Osteocyte (in vitro differentiated cells): ENCODE data around the gene CD40LG. TPM values are rescaled to one million over a fixed set of nuclear protein-coding genes. Genes with fewer than 3 reads are reported as not detected.

Experiments used
- DNase-seq: peaks from one replicate; pipeline ENCODE4 v3.0.0; 2021; ENCODE audit warnings: mixed read lengths; ENCODE audit not compliant: unreplicated experiment; ENCODE audit errors: extremely low spot score
- H3K27ac Mint-ChIP-seq: one replicate; pipeline ENCODE4 v1.8.0; 2021; ENCODE audit warnings: mild to moderate bottlenecking, mixed read lengths; ENCODE audit not compliant: unreplicated experiment
- H3K27me3 Mint-ChIP-seq: one replicate; pipeline ENCODE4 v1.8.0; 2021; ENCODE audit warnings: mixed read lengths; ENCODE audit not compliant: unreplicated experiment
- H3K36me3 Mint-ChIP-seq: one replicate; pipeline ENCODE4 v1.8.0; 2021; ENCODE audit warnings: mixed read lengths; ENCODE audit not compliant: unreplicated experiment
- H3K4me1 Mint-ChIP-seq: one replicate; pipeline ENCODE4 v1.8.0; 2021; ENCODE audit warnings: mixed read lengths; ENCODE audit not compliant: unreplicated experiment
- H3K4me3 Mint-ChIP-seq: one replicate; pipeline ENCODE4 v1.8.0; 2021; ENCODE audit warnings: mild to moderate bottlenecking, moderate library complexity, mixed read lengths; ENCODE audit not compliant: unreplicated experiment
- H3K9me3 Mint-ChIP-seq: one replicate; pipeline ENCODE4 v1.8.0; 2021; ENCODE audit warnings: mixed read lengths; ENCODE audit not compliant: unreplicated experiment
- total RNA-seq: library from RNA; stranded (reverse); gene quantifications from 2 replicates; pipeline ENCODE4 v1.2.1, GENCODE V29; 2021
- TF ChIP-seq, protein P1 (sequence below): fragments of 200-600 bp; sonication (generic); IDR thresholded peaks from 2 replicates; pipeline ENCODE4 v1.5.0; 2021; ENCODE audit warnings: antibody characterized with exemption, mild to moderate bottlenecking, moderate library complexity

CD40LG gene
- total RNA-seq, 1 donor from 2014 or later, result not detected

DNA sequence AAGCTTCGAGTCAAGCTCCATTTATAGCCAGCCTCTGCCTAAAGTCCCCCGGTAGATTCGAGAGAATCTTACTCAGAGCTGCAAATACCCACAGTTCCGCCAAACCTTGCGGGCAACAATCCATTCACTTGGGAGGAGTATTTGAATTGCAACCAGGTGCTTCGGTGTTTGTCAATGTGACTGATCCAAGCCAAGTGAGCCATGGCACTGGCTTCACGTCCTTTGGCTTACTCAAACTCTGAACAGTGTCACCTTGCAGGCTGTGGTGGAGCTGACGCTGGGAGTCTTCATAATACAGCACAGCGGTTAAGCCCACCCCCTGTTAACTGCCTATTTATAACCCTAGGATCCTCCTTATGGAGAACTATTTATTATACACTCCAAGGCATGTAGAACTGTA lies 11.2 kb downstream of the CD40LG start:
- Mint-ChIP-seq H3K27ac (no peak overlapping the region), H3K27me3 (no peaks in the 10 kb centered on the region)

DNA sequence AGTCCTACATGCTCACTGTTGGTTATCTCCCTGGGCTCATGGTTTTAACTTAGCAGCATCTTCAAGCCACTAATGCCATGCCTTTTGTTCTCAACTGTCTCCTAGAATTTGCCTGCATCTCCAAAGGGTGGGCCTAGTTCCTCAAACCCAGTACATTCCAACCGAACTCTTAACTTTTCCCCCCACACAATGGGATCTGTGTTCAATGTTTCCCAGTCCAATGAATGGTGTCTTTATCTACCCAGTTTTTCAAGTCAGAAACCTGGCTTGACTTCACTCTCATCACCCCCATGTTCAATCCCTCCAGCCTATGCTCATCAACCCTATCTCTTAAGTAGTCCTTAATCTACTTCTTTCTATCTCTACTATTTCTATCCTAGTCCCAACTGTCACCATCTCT lies 12.9 kb downstream of the CD40LG start:
- no peak for DNase-seq
- TF ChIP-seq, protein P1, sequence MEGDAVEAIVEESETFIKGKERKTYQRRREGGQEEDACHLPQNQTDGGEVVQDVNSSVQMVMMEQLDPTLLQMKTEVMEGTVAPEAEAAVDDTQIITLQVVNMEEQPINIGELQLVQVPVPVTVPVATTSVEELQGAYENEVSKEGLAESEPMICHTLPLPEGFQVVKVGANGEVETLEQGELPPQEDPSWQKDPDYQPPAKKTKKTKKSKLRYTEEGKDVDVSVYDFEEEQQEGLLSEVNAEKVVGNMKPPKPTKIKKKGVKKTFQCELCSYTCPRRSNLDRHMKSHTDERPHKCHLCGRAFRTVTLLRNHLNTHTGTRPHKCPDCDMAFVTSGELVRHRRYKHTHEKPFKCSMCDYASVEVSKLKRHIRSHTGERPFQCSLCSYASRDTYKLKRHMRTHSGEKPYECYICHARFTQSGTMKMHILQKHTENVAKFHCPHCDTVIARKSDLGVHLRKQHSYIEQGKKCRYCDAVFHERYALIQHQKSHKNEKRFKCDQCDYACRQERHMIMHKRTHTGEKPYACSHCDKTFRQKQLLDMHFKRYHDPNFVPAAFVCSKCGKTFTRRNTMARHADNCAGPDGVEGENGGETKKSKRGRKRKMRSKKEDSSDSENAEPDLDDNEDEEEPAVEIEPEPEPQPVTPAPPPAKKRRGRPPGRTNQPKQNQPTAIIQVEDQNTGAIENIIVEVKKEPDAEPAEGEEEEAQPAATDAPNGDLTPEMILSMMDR, result no peak
- no peaks in the 10 kb centered on the region for H3K36me3 Mint-ChIP-seq
- H3K9me3 Mint-ChIP-seq, result peaks cover 25% of the 10 kb centered on the region
- H3K4me1 Mint-ChIP-seq, result no peaks in the 10 kb centered on the region
- no peak overlapping the region for H3K27ac Mint-ChIP-seq
- no peaks in the 10 kb centered on the region for H3K27me3 Mint-ChIP-seq
- no peak overlapping the region for H3K4me3 Mint-ChIP-seq

More for the DNA sequence above, 11.2 kb downstream of the CD40LG start:
- Mint-ChIP-seq H3K9me3 (peaks cover 22% of the 10 kb centered on the region), H3K36me3 (no peaks in the 10 kb centered on the region), H3K4me3 (no peak overlapping the region), H3K4me1 (no peaks in the 10 kb centered on the region)
- DNase-seq, result peak; percentile 38
- TF ChIP-seq, protein P1, result no peak

DNA sequence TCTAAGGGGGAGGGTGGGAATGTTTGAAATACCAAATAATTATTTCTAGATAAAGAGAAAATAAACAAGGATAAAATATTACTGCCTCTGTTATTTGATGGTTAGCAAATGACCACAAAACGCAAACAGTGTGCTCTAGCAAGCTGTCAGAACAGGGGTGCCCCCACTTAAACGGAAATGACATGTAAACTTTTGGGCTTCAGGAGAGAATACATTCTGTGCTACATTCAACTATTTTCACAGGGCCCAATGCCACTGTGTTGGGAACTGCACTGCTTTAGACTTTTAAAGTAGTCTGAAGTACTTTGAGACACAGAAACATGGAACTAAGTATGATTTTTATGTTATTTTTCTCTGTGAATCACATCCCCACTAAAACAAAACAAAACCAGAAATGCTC lies 14.1 kb downstream of the CD40LG start:
- H3K9me3 Mint-ChIP-seq, result peaks cover 25% of the 10 kb centered on the region
- H3K27ac Mint-ChIP-seq, result no peak overlapping the region
- H3K36me3 Mint-ChIP-seq, result no peaks in the 10 kb centered on the region
- no peaks in the 10 kb centered on the region for H3K27me3 Mint-ChIP-seq
- DNase-seq, result no peak
- H3K4me3 Mint-ChIP-seq, result no peak overlapping the region
- TF ChIP-seq, protein P1, result no peak
- no peaks in the 10 kb centered on the region for H3K4me1 Mint-ChIP-seq

DNA sequence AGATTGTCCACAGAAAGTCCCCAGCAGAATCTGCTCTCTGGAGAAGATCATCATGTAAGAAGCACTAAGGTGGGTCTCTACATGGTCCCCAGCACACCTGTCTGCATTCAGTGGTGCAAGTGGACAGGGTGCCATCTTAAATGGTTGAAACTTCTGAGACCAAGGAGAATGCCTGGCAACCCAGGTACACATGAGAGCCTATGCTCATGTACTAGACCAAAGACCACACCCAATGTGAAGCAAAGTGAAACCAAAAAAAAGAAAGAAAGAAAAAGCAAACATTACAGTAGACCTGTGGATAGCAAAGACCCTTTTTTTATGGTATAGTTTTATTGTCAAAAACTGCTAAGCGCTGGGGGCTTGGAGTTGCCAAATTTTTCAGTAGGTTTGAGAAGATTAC lies 15.0 kb downstream of the CD40LG start:
- H3K4me3 Mint-ChIP-seq, result no peak overlapping the region
- peaks cover 23% of the 10 kb centered on the region for H3K9me3 Mint-ChIP-seq
- H3K27me3 Mint-ChIP-seq, result no peaks in the 10 kb centered on the region
- DNase-seq, result no peak
- H3K36me3 Mint-ChIP-seq, result no peaks in the 10 kb centered on the region
- TF ChIP-seq, protein P1, result no peak
- no peak overlapping the region for H3K27ac Mint-ChIP-seq
- no peaks in the 10 kb centered on the region for H3K4me1 Mint-ChIP-seq

DNA sequence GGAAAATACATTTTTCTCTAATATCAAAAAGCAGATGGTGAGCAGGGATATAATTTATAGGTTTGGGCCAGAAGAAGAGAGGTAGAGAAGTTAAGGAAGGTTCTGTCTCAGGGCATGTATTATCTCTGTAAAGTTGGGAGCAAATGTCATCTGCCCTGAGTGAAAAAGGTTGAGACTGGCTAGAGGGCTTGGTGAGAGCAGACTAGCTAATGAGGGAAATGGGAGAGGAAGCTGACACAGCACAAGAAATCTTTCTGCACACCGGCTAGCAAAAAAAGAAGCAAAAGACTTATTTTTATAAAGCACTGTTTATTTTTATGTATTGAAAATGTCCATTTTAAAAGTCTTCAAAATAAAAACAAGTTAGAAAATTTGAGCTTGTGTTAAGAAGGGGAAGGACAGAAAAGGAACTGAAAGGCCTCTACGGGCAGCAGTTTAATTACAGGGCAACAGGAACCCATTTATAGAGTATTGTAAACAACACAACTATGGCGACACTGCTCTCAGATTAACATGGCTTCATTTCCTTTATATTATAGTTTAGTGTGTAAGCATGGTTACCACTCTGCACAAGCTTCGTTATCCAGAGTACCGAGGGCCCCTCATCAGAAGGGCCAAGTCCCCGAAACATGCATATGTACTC lies 17.4 kb downstream of the CD40LG start:
- peaks cover 3% of the 10 kb centered on the region for H3K36me3 Mint-ChIP-seq
- no peak for DNase-seq
- H3K4me1 Mint-ChIP-seq, result no peaks in the 10 kb centered on the region
- TF ChIP-seq, protein P1, result no peak
- H3K27me3 Mint-ChIP-seq, result no peaks in the 10 kb centered on the region
- H3K4me3 Mint-ChIP-seq, result no peak overlapping the region
- peaks cover 13% of the 10 kb centered on the region for H3K9me3 Mint-ChIP-seq
- H3K27ac Mint-ChIP-seq, result no peak overlapping the region
